ENCODE measurements around the gene EDEM2. TPM values are rescaled to one million over a fixed set of nuclear protein-coding genes. Genes with fewer than 3 reads are reported as not detected.
"Not testable (repeated sequence)": the region's sequence is repeated elsewhere in the genome, so short reads cannot be mapped to it uniquely, and the experiment has no call there.

EDEM2 gene
- total RNA-seq, 1 experiment from 2014 or later: 32.8 TPM

DNA sequence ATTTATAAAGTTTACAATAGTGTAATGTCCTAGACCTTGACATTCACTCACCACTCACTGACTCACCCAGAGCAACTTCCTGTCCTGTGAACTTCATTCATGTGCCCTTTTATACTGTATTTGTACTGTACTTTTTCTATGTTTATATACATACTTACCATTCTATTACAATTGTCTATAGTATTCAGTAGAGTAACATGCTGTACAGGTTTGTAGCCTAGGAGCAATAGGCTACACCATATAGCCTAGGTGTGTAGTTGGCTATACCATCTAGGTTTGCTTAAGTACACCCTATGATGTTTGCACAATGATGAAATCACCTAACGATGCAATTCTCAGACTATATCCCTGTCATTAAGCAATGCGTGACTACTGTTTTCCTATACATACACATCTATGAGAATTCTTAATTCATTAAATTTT is 17.5 kb downstream of the EDEM2 start:
- peak; percentile 56 for DNase-seq (ENCODE audit: low spot score)

GRCh38 chr20:35125753-35126152 is 21.4 kb downstream of the EDEM2 start:
- DNase-seq (ENCODE audit: low spot score): no peak

DNA sequence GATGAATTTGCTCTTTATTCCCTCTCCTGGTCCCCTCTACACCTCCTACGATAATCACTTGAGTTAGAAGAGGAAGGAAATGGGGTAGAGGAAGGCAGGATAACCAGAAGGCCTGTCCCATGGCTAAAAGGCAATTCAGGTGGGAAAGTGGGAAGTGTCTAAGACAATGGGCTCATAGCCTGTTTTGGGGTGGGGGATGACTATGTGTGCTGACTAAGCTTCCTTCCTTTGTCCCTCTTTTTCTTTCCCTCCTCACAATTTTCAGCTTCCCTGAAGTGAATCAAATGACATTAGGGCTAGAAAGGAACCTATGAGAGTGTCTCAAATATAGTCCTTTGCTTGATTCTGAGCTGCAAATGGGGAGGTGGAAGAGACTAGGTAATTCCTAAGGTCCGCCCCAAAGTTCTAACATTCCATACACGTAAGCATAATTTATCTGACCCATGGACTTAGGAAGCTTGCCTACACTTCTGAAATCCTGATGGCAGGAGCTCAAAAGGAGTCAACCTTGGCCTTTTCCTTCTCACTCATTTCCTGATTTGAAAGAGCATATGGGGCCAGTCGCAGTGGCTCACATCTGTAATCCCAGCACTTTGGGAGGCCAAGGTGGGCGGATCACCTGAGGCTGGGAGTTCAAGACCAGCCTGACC is 24.3 kb downstream of the EDEM2 start:
- no peak for DNase-seq (ENCODE audit: low spot score)

DNA sequence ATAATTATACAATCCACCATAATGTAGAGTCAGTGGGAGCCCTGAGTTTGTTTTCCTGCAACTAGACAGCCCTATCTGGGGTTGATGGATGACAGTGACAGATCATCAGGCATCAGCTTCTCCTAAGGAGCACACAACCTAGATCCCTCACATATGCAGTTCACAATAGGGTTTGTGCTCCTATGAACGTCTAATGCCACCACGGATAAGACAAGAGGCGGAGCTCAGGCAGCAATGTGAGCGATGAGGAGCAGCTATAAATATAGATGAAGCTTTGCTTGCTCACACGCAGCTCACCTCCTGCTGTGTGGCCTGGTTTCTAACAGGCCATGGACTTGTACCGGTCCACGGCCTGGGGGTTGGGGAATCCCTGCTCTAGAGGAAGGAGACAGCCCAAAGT is 25.9 kb downstream of the EDEM2 start:
- peak; percentile 42 for DNase-seq (ENCODE audit: low spot score)

DNA sequence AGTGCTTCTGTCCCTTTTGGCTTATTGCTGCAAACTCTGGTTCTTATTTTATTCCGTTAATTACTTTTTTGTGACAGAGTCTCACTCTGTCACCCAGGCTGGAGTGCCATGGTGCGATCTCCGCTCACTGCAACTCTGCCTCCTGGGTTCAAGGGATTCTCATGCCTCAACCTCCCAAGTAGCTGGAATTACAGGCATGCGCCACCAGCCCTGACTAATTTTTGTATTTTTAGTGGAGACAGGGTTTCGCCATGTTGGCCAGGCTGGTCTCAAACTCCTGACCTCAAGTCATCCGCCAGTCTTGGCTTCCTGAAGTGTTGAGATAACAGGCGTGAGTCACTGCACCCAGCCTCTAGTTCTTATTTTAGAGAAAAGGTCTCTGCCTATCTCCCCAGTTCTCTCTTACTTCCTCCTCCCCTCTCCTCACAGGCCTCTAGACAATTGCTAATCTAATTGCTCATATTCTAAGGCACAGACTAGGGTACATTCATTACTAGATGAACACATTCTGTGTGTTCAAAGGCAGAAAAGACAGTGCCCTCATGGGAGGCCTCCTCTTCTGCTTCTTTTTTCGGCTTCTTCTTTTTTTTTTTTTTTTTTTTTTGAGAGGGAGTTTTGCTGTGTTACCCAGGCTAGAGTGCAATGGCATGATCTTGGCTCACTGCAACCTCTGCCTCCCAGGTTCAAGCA is 27.0 kb downstream of the EDEM2 start:
- peak; percentile 80 for DNase-seq (ENCODE audit: low spot score)

DNA sequence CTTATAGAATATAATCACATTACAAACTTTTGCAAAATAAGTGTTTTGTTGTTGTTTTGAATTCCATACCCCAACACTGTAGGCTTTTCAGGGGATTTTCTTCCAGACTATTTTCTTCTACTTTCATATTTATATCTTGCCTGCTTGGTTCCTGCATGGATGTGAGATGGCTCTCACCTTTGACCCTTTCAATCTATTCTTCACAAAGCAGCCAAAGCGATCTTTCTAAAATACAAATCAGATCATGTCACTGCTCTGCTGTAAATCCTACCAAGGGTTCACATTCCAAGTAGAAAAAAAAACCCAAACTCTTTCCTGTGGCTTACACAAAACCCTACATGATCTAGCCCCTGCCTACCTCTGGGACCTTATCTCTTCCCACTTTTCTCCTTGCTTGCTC is 29.5 kb downstream of the EDEM2 start:
- DNase-seq (ENCODE audit: low spot score): no peak

DNA sequence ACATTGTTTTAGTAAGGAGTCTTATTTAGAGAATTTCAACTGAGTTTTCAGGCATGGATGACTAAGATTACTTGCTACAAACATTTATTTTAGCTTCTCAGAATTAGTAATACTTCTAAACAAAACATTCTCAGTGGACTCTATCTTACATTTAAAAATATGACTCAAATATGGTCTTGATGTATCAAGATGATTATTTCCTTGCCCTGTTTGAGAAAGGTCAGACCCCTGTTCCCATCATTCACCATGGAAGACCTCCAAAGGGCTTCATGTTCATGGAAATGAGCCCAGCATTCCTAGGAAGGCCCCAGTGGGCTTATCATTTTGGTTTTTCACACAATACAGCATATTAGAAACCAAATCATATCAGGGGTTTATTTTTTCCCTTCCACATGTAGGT is 29.9 kb downstream of the EDEM2 start:
- no peak for DNase-seq (ENCODE audit: low spot score)

GRCh38 chr20:35116258-35116657 is 30.9 kb downstream of the EDEM2 start:
- no peak for DNase-seq (ENCODE audit: low spot score)

DNA sequence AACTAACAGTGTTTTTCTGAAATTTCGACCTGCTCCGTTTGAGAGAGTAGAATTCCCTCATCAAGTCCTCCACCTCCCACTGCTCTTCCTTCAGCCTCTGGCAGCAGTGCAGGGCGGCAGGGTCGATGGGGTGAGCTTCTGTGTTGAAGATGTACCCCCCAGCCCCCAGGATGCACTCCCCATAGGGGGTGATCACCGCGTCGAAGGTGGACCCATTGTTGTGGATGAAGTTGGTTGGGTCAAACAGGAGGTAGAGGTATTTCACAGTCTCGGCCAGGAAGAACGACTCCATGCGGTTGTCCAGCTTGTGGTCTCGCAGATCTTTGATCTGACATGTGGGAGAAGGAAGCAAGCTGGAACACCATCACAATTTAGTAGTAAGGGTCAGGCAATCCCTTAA is 31.5 kb downstream of the EDEM2 start:
- DNase-seq (ENCODE audit: low spot score): no peak

- not testable (repeated sequence) for DNase-seq (ENCODE audit: low spot score)
Observed at GRCh38 chr20:35112276-35112675, 34.9 kb downstream of the EDEM2 start.

- peak; percentile 71 for DNase-seq (ENCODE audit: low spot score)
Observed at GRCh38 chr20:35111141-35111888, 35.8 kb downstream of the EDEM2 start.

DNA sequence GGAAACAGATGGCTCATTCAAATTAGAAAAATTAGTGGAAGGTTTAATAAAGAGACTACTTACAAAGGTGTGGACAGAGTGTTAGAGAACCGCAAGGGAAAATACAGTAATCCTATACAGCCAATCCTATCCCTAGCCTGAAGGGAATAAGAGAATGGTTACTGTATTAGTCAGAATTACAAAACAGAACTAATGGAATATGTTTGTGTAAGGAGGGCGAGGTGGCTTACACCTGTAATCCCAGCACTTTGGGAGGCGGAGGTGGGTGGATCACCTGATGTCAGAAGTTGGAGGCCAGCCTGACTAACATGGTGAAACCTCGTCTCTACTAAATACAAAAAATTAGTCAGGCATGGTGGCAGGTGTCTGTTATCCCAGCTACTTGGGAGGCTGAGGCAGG is 38.2 kb downstream of the EDEM2 start:
- DNase-seq (ENCODE audit: low spot score): no peak

- DNase-seq (ENCODE audit: low spot score): no peak
Observed at GRCh38 chr20:35106827-35107380, 40.2 kb downstream of the EDEM2 start.

DNA sequence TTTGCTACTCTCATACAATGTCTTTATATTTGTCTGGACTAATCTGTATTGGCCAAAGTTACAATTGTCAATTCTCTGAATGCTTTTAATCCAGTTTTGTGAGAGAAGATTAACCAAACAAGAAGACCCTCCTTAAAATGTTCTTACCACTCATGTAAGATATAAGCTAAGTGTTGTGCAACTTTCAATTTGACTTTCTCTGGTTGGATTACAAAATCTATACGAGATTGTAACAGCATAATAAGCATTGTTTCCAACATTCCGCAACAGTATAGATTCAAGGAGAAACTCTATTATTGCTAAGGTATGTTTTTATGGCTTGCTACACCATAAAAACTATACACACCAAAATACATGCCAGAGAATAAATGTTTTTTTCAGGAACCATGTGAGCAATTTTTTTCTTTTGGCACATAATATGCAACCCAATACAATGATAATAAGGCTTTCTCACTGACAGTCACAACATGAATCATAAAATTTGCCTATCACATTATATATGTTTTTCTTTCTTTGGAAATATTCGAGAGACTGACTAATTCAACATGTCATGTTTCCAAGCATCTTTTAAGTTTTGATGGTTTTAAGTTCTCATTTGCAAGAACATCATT is 42.3 kb downstream of the EDEM2 start:
- DNase-seq (ENCODE audit: low spot score): no peak

DNA sequence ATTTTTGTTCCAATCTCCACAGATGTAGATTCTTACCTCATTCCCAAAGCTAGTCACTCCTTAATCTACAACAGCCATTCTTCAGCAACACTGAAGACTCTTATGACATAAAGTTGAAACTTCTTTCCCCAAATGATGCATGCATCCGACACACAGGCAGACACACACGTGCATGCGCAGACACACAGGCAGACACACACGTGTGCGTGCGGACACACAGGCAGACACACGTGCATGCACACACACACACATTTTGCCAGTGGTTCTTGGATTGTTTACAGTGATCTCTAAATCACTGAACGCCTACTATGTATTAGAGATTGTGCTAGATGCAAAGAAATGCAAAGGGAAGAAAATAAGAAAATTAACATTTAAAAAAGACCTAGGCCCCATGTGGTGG is 45.5 kb downstream of the EDEM2 start:
- DNase-seq (ENCODE audit: low spot score): no peak

- peak; percentile 86 for DNase-seq (ENCODE audit: low spot score)
Observed at GRCh38 chr20:35093267-35093884, 53.8 kb downstream of the EDEM2 start.

- peak; percentile 83 for DNase-seq (ENCODE audit: low spot score)
Observed at GRCh38 chr20:35092524-35093266, 54.4 kb downstream of the EDEM2 start, which contains the start of gene TRPC4AP. Gene TRPC4AP (minus strand): TSS chr20:35092807. CDS start chr20:35092781, 26 bp downstream.

DNA sequence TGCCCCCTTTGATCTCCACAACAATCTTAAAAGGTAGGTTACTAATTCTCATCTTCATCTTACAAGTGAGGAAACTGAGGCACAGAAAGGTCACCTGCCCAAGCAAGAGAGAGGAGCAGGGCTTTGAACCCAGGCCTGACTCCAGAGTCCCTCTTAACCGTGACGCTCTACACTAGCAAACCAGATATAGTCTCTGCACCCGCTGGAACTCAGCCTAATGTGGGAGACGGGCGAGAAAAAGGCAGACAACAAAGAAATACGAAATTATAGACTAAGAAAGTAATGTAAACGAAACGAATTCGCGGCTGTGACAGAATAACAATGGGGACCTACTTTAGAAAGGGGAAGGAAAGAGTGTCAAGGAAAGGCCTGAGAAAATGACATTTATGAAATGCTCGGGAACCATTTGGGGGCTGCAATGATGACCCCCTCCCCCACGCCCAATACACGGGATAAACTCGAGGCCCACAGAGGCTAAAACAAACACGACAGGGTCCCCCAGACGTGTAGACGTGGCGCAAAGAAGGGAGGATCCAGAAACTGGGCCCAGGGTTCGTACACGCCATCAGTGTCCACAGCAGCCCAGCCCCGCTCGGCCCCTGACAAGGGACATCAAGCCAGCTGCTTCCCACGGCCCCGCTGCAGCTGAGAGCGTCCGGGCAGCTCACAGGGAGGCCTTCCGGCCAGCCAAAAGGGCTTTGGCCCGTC is 55.2 kb downstream of the EDEM2 start:
- peak; percentile 11 for DNase-seq (ENCODE audit: low spot score)

DNA sequence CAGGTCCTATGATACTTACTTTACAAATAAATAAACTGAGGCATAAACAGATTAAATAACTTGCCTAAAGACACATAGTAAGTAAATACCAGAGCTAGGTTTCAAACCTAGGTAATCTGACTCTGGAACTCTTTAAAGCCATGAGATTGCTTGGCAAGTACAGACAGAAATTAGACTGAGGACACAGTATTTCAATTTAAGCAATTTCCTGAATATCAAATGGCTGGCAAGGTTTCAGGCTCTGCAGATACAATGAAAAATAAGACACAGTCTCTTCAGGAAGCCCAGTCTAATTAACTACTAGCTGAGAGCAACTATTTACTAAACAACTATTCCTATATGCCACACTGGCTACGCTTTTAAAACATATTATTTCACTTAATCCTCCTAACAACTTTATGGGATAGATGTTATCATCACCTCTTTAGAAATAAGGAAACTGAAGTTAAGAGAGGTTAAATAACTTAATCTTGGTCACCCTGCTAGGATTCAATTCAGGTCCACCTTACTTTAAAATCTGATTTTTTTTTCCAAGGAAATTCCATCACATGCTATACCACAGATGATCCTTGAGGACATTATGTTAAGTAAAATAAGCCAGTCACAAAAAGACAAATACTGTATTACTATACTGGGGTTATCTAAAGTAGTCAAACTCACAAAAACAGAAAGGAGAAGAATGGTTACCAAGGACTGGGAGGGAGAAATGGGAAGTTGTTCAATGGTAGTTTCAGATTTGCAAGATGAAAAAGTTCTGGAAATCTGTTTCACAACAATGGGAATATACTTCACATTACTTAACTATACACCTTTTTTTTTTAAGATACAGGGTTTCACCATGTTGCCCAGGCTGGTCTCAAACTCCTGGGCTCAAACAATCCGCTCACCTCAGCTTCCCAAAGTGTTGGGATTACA is 58.6 kb downstream of the EDEM2 start:
- no peak for DNase-seq (ENCODE audit: low spot score)

All from A172 (cell line).